ENCODE results near the gene MVD.

MVD gene

GRCh38 chr16:88643644-88643932, 19.3 kb downstream of the MVD start:
- H3K9ac ChIP-seq (ENCODE audit: low read length) = no peak overlapping the region
- H3K4me2 ChIP-seq (ENCODE audit: low read length) = no peak overlapping the region
- H3K9me2 ChIP-seq (ENCODE audit: low read depth, low read length) = no peaks in the 10 kb centered on the region
- H2AFZ ChIP-seq (ENCODE audit: low read length) = no peak overlapping the region
- peaks cover 16% of the 10 kb centered on the region for H3K27me3 ChIP-seq (ENCODE audit: insufficient read depth, low read length)
- TF ChIP-seq CTCF (IDR thresholded peaks at IDR 0.05; ENCODE audit: low read length) = no peak
- TF ChIP-seq EZH2 (IDR thresholded peaks at IDR 0.05; ENCODE audit: borderline replicate concordance, low read length) = no peak
- no peak overlapping the region for H3K4me3 ChIP-seq (ENCODE audit: low read depth, low read length, poor library complexity, severe bottlenecking)
- H4K20me1 ChIP-seq (ENCODE audit: insufficient read depth, low read length) = no peaks in the 10 kb centered on the region
- no peaks in the 10 kb centered on the region for H3K9me3 ChIP-seq (ENCODE audit: low read length)
- peaks cover 60% of the 10 kb centered on the region for H3K36me3 ChIP-seq (ENCODE audit: insufficient read depth, low read length)
- peaks cover 17% of the 10 kb centered on the region for H3K4me1 ChIP-seq (ENCODE audit: insufficient read depth, low read length, severe bottlenecking)
- no peak overlapping the region for H3K27ac ChIP-seq (ENCODE audit: low read depth, low read length, poor library complexity, severe bottlenecking)
- no peaks in the 10 kb centered on the region for H3K79me2 ChIP-seq (ENCODE audit: insufficient read depth, low read length)
- no peaks in the 10 kb centered on the region for H3F3A ChIP-seq (ENCODE audit: insufficient read depth, low read length)

DNA sequence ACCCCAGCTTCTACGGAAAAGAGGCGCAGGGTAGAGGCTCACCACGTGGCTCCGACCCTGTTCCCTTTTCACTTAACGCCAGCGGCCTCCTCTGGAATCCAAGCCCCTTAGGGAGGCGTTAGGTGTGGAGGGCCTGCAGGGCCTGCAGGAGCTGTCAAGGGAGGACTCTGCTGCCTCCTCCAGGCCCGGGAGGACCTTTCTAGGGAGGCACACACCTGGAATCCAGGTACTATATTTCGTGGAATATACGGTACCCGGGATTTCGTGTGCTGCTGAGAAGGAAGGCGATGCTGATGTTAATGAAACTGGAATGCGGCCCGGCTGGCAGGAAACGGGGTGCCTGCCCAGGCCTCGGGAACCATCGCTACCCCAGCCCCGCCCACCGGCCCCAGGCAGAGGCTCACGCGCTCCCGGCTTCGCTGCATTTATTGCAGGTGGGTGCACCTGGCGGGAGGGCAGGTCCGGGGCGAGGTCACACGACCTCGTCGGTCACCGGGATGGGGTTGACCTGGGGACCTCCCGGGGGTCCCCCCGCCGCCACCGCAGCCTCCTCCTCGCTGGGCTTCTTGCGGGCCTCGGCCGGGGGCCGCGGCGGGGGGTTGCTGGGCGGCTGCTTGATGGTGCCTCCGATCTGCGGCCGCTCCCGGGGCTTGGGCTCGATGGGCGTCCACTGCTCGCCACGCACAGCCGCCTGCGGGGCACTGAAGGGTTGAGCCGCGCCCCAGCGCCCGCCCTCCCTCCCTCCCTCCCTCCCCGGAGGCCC, 19.8 kb downstream of the MVD start:
- Histone ChIP-seq H3K4me1 (ENCODE audit: insufficient read depth, low read length, severe bottlenecking) (peaks cover 17% of the 10 kb centered on the region), H3K27me3 (ENCODE audit: insufficient read depth, low read length) (peaks cover 16% of the 10 kb centered on the region), H3K36me3 (ENCODE audit: insufficient read depth, low read length) (peaks cover 55% of the 10 kb centered on the region), H2AFZ (ENCODE audit: low read length) (no peak overlapping the region), H3K4me3 (ENCODE audit: low read depth, low read length, poor library complexity, severe bottlenecking) (no peak overlapping the region), H3K9ac (ENCODE audit: low read length) (no peak overlapping the region), H3K79me2 (ENCODE audit: insufficient read depth, low read length) (no peaks in the 10 kb centered on the region), H4K20me1 (ENCODE audit: insufficient read depth, low read length) (no peaks in the 10 kb centered on the region), H3K9me3 (ENCODE audit: low read length) (no peaks in the 10 kb centered on the region), H3F3A (ENCODE audit: insufficient read depth, low read length) (no peaks in the 10 kb centered on the region), H3K9me2 (ENCODE audit: low read depth, low read length) (no peaks in the 10 kb centered on the region), H3K4me2 (ENCODE audit: low read length) (no peak overlapping the region), H3K27ac (ENCODE audit: low read depth, low read length, poor library complexity, severe bottlenecking) (no peak overlapping the region)
- TF ChIP-seq EZH2 (IDR thresholded peaks at IDR 0.05; ENCODE audit: borderline replicate concordance, low read length) (no peak), CTCF (IDR thresholded peaks at IDR 0.05; ENCODE audit: low read length) (no peak)

DNA sequence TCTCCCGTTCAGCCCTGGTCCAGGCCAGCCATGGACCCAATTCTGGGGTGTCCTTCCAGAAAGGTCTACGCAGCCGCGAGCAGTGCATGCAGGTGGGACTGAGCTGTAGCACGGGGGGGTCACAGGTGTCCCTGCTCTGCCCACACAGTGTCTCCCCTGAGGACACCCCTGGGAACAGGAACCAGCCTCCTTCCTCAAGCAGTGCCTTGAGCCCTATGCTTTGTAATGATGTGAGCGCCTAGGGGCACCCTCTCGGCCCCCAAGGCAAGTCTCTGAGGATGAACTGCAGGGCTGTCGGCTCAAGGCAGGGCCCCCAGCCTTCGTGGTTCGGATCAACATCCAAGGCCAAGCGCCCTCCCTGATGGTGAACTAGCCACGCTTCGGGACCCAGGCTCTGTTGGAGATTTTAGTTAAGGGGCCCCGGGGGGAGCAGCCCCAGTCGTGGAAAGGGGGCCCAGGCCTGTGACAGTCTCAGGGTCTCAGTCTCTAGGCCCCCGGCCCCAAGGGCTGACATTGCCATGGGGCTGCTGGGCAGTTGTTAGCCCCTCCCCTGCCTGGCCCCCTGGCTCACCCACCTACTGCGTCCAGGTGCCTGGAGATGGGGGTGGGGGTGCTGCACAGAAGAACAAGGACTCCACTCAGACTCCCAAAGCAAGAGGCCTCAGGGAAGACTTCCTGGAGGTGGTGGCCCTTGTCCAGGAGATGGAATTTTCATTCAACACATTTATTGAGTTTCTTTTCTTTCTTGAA, 22.2 kb downstream of the MVD start:
- peaks cover 25% of the 10 kb centered on the region for H3K4me1 ChIP-seq (ENCODE audit: insufficient read depth, low read length, severe bottlenecking)
- peaks cover 16% of the 10 kb centered on the region for H3K27me3 ChIP-seq (ENCODE audit: insufficient read depth, low read length)
- H2AFZ ChIP-seq (ENCODE audit: low read length) = no peak overlapping the region
- peak overlapping the region; percentile 33 for H3K27ac ChIP-seq (ENCODE audit: low read depth, low read length, poor library complexity, severe bottlenecking)
- H3K36me3 ChIP-seq (ENCODE audit: insufficient read depth, low read length) = peaks cover 33% of the 10 kb centered on the region
- TF ChIP-seq CTCF (IDR thresholded peaks at IDR 0.05; ENCODE audit: low read length) (no peak), EZH2 (IDR thresholded peaks at IDR 0.05; ENCODE audit: borderline replicate concordance, low read length) (no peak)
- H3K4me3 ChIP-seq (ENCODE audit: low read depth, low read length, poor library complexity, severe bottlenecking) = no peak overlapping the region
- no peaks in the 10 kb centered on the region for H3K9me3 ChIP-seq (ENCODE audit: low read length)
- no peaks in the 10 kb centered on the region for H3K79me2 ChIP-seq (ENCODE audit: insufficient read depth, low read length)
- H4K20me1 ChIP-seq (ENCODE audit: insufficient read depth, low read length) = no peaks in the 10 kb centered on the region
- no peak overlapping the region for H3K4me2 ChIP-seq (ENCODE audit: low read length)
- H3F3A ChIP-seq (ENCODE audit: insufficient read depth, low read length) = no peaks in the 10 kb centered on the region
- no peak overlapping the region for H3K9ac ChIP-seq (ENCODE audit: low read length)
- no peaks in the 10 kb centered on the region for H3K9me2 ChIP-seq (ENCODE audit: low read depth, low read length)

Data from OCI-LY1 (cell line).